ENCODE results near the gene IBTK.
"Not testable (repeated sequence)": the region's sequence is repeated elsewhere in the genome, so short reads cannot be mapped to it uniquely, and the experiment has no call there.

IBTK gene

GRCh38 chr6:82172594-82172993 lies 75.0 kb downstream of the IBTK start:
- no peak for DNase-seq

DNA sequence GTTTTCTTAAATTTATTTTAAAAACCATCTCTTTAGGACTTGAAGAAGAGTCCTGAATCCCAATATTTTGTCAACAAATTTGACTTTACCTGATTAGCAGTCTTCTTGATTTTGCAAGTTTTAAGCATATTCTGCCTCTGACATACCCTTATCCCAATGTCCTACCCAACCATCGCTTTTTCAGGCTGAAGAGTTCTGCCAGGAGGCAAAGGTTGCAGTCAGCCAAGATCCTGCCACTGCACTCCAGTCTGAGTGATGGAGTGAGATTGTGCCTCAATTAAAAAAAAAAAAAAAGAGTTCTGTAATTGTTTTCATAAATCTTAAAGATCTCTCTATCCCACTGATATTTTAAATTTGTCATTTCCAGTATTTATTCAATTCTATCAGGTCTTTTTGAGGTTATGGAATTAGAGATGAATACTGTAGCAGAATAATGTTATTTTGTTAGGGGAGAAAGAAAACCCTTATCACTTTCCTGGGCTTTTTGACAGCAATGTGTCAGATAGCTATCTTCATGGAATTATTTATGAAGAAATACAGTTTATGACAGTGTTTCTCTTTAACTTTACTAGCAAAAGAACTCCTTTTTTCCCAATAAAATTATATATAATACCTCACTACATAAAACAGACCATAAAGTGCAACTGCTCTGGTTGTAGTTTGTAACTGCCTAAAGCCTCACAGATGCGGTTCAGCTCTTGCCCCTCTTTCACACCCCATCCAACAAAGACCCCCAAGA lies 78.2 kb downstream of the IBTK start:
- DNase-seq, result no peak

DNA sequence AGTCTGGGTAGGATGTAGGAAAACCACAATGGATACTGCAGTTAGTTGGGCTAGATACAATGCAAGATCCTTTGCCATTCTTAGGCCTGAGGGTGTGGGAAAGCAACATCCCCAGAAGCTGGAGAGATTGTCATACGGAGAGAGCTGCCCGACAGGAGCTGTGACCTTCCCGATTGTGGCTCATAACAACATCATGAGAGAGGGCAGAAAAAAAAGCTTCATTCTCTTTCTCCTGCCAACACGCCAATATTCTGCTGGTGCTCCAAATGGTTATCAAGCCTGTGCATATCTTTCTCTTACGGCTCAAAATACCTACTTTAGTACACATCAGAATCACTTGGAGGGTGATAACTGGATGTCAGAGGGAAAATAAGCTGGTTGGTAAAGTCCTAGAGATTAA lies 81.1 kb downstream of the IBTK start:
- no peak for DNase-seq

GRCh38 chr6:82160255-82160990 lies 87.1 kb downstream of the IBTK start:
- no peak for DNase-seq

DNA sequence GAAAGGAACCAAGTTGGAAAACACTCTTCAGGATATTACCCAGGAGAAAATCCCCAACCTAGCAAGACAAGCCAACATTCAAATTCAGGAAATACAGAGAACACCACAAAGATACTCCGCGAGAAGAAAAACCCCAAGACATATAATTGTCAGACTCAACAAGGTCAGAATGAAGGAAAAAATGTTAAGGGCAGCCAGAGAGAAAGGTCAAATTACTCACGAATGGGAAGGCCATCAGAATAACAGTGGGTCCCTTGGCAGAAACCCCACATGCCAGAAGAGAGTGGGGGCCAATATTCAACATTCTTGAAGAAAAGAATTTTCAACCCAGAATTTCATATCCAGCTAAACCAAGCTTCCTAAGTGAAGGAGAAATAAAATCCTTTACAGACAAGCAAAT lies 94.8 kb downstream of the IBTK start:
- not testable (repeated sequence) for DNase-seq

DNA sequence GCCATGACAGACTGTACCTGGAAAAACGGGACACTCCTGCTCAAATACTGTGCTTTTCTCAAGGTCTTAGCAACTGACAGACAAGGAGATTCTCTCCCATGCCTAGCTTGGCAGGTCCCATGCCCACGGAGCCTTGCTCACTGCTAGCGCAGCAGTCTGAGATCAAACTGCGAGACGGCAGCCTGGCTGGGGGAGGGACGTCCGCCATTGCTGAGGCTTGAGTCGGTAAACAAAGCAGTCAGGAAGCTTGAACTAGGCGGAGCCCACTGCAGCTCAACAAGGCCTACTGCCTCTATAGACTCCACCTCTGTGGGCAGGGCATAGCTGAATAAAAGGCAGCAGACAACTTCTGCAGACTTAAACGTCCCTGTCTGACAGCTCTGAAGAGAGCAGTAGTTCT lies 96.4 kb downstream of the IBTK start:
- DNase-seq, result not testable (repeated sequence)

- DNase-seq, result no peak
These were observed 101.6 kb downstream of the IBTK start for GRCh38 chr6:82145926-82146452.

- DNase-seq, result no peak
These were observed 102.6 kb downstream of the IBTK start for GRCh38 chr6:82144852-82145340.

- no peak for DNase-seq
These were observed 103.3 kb downstream of the IBTK start for GRCh38 chr6:82144007-82144851.

GRCh38 chr6:82143041-82143481 lies 104.5 kb downstream of the IBTK start:
- DNase-seq, result no peak

GRCh38 chr6:82142524-82142923 lies 105.0 kb downstream of the IBTK start:
- DNase-seq, result no peak

- no peak for DNase-seq
These were observed 109.3 kb downstream of the IBTK start for GRCh38 chr6:82138075-82138791.

DNA sequence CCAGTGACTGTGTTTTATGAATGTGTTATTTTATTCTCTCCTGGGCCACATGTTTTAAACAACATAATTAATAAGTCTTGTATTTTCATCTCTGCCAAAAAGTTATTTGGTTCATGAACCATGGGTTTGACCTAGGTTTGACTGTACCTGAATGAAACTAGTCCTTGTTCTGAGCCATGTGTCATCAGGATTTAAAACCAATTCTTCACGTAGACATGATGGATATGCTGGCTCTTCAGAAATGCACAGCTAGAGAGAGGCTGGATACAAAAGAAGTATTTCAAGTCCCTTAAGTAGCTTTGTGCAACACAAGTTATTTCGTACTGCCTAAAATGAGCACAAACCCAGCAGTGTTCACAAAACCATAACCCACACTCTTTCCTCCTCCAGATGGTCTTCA lies 116.1 kb downstream of the IBTK start:
- no peak for DNase-seq

- DNase-seq, result no peak
These were observed 117.7 kb downstream of the IBTK start for GRCh38 chr6:82129797-82130196.

DNA sequence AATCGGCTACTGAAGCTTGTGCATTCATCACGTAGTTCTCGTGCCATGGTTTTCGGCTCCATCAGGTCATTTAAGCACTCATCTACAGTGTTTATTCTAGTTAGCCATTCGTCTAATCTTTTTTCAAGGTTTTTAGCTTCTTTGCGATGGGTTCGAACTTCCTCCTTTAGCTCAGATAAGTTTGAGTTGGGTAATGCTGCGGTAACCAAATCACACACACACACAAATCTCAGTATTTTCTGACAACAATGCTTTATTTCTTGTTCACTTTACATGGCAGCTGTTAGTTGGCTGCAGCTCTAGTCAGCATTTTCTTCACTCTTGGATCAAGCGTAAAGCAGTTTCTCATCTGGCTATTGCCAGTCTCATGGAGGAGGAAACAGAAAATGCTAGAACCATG lies 118.6 kb downstream of the IBTK start:
- not testable (repeated sequence) for DNase-seq

GRCh38 chr6:82123632-82124031 lies 123.9 kb downstream of the IBTK start:
- no peak for DNase-seq
